Measurements from ENCODE around the gene FBXW11. TPM values are rescaled to one million over a fixed set of nuclear protein-coding genes. Genes with fewer than 3 reads are reported as not detected.

FBXW11 gene
- total and polyA plus RNA-seq, 2 of the 8 experiments (the other 6 are each of a cell fraction or from before 2014, with no cell fraction given) = 45.0 to 75.6 TPM

DNA sequence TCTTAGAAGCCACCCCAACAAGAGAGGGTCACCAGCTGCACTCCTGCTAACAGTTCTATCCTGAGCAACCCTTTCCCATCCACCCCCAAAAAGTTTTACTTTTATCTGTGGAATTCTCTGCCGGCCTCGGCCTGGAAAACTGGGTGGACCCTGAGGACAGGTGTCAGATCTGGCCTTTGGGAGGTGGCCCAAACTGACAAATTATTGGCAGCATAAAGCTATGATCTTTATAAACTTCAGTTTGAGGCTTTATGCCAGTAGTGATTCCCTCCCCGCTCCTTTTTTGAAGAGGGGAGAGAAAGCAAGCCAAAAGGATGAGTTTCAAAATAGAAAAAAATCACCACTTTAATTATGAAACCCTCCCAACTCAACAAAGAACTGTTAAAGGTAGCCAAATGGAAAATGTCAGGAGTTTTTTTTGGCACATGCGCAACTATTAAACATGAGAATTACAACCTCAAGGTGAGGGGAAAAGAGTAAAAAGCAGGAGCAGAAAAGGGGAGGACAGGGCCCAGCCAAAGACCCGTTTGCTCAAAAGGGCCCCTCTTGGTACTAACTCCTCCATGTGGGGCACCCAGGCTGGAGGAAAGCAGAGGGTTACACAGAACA lies 49.4 kb downstream of the FBXW11 start:
- ChIA-PET CTCF (ENCODE audit: partially characterized antibody) (interaction anchor here (0.6 kb wide), 1 partner anchor 18 kb away, joined by 3 read pairs; no protein-coding TSS in a partner anchor), POLR2A (ENCODE audit: partially characterized antibody) (interaction anchor here (0.7 to 1.4 kb wide), 5 partner anchors 12 to 52 kb away, joined by 3 to 4 read pairs (median 4); partner anchors contain the start of gene FBXW11)
- WGBS, 2 experiments (ENCODE audit: extremely low coverage in 1 of 2, insufficient coverage in 1 of 2, insufficient read length in 1 of 2, insufficient replicate concordance in 2 of 2, low coverage in 1 of 2, low lambda C conversion rate in 2 of 2, missing lambda C conversion rate in 1 of 2) = 79% methylated on average over 5 of the region's 5 CpGs; no CpG with 5 or more reads in 1 of the 2 experiments
- no peak for TF ChIP-seq NANOG (IDR thresholded peaks at IDR 0.05; ENCODE audit: insufficient read depth, low read depth, low read length, poor library complexity, severe bottlenecking)
- TF ChIP-seq SP4 (IDR thresholded peaks at IDR 0.05; ENCODE audit: low read length) = no peak
- no peak for TF ChIP-seq RNF2 (IDR thresholded peaks at IDR 0.05; ENCODE audit: borderline replicate concordance, low read depth, low read length, missing control alignments, poor library complexity, severe bottlenecking)
- TF ChIP-seq BRCA1 (IDR thresholded peaks at IDR 0.05; ENCODE audit: low read depth, low read length) = no peak
- TF ChIP-seq TAF1 (IDR thresholded peaks at IDR 0.05; ENCODE audit: low read depth, low read length) = no peak
- no peak for TF ChIP-seq GABPA (IDR thresholded peaks at IDR 0.05; ENCODE audit: borderline replicate concordance, insufficient read depth, low read length)
- TF ChIP-seq, protein P1, sequence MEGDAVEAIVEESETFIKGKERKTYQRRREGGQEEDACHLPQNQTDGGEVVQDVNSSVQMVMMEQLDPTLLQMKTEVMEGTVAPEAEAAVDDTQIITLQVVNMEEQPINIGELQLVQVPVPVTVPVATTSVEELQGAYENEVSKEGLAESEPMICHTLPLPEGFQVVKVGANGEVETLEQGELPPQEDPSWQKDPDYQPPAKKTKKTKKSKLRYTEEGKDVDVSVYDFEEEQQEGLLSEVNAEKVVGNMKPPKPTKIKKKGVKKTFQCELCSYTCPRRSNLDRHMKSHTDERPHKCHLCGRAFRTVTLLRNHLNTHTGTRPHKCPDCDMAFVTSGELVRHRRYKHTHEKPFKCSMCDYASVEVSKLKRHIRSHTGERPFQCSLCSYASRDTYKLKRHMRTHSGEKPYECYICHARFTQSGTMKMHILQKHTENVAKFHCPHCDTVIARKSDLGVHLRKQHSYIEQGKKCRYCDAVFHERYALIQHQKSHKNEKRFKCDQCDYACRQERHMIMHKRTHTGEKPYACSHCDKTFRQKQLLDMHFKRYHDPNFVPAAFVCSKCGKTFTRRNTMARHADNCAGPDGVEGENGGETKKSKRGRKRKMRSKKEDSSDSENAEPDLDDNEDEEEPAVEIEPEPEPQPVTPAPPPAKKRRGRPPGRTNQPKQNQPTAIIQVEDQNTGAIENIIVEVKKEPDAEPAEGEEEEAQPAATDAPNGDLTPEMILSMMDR (IDR thresholded peaks at IDR 0.05; ENCODE audit: control extremely low read depth in 1 of 3, insufficient read depth in 1 of 3, low read depth in 1 of 3, low read length in 3 of 3) = no peak
- no peak for TF ChIP-seq RFX5 (IDR thresholded peaks at IDR 0.05; ENCODE audit: borderline replicate concordance, low read depth, low read length)
- TF ChIP-seq SRF (IDR thresholded peaks at IDR 0.05; ENCODE audit: low read depth, low read length) = no peak
- TF ChIP-seq POLR2AphosphoS5 (IDR thresholded peaks at IDR 0.05; ENCODE audit: low read depth, low read length) = no peak

More for the DNA sequence above, 49.4 kb downstream of the FBXW11 start:
- no peak for DNase-seq (ENCODE audit: low read depth in 1 of 2, low spot score in 2 of 2)
- H3K79me2 ChIP-seq (ENCODE audit: control insufficient read depth in 1 of 2, insufficient read depth in 2 of 2, low read length in 2 of 2) = peaks cover 46 to 99% of the 10 kb centered on the region in 2 experiments
- no peak overlapping the region for H2BK120ac ChIP-seq (replicated peaks; ENCODE audit: low read depth, low read length)
- no peak overlapping the region for H4K5ac ChIP-seq (ENCODE audit: insufficient read length, low read depth, low read length)
- no peak overlapping the region; a peak in 1 of 8 replicates for H3K4me3 ChIP-seq (ENCODE audit: extremely low read depth in 1 of 4, insufficient read depth in 2 of 4, low read depth in 3 of 4, low read length in 4 of 4)
- no peak overlapping the region for H2BK20ac ChIP-seq (ENCODE audit: low read length)
- no peaks in the 10 kb centered on the region for H3K23me2 ChIP-seq (ENCODE audit: low read depth, low read length)
- H4K20me1 ChIP-seq (replicated peaks in 1 of 2; ENCODE audit: control insufficient read depth in 1 of 2, insufficient read depth in 2 of 2, low read length in 2 of 2) = peaks cover 26 to 38% of the 10 kb centered on the region in 2 experiments
- H3K4ac ChIP-seq (replicated peaks; ENCODE audit: insufficient read length, low read depth, low read length) = no peak overlapping the region
- H3K18ac ChIP-seq (ENCODE audit: extremely low read depth, low read length) = no peak overlapping the region
- H2AK5ac ChIP-seq (ENCODE audit: low read depth, low read length) = no peak overlapping the region
- no peak overlapping the region for H3K23ac ChIP-seq (ENCODE audit: insufficient read length)
- 0 out of 2 replicates have a peak overlapping the region, but pooled peaks have one; percentile 12 for H2BK12ac ChIP-seq (ENCODE audit: low read depth, low read length)
- no peak overlapping the region for H3K14ac ChIP-seq (ENCODE audit: insufficient read length)
- no peak overlapping the region for H3K4me2 ChIP-seq (ENCODE audit: insufficient read depth in 1 of 2, low read depth in 2 of 2, low read length in 2 of 2)
- no peak overlapping the region for H3K27ac ChIP-seq (ENCODE audit: low read depth, low read length)
- no peaks in the 10 kb centered on the region for H3K9me3 ChIP-seq (ENCODE audit: insufficient read depth in 2 of 2, low read depth in 1 of 2, low read length in 1 of 2)
- no peak overlapping the region for H4K8ac ChIP-seq (ENCODE audit: extremely low read depth, insufficient read depth, low read length)
- H4K91ac ChIP-seq (replicated peaks; ENCODE audit: insufficient read length, low read length) = no peak overlapping the region
- no peak overlapping the region for H3K9ac ChIP-seq (replicated peaks in 1 of 4; ENCODE audit: extremely low read depth in 1 of 4, low read depth in 3 of 4, low read length in 3 of 4)
- H3K56ac ChIP-seq (replicated peaks; ENCODE audit: insufficient read length, low read depth, low read length) = no peak overlapping the region
- peaks cover 0 to 7% (median 0%) of the 10 kb centered on the region in 4 experiments; a peak in 1 of 8 replicates for H3K36me3 ChIP-seq (ENCODE audit: control insufficient read depth in 2 of 4, insufficient read depth in 4 of 4, low read length in 3 of 4)
- H2AFZ ChIP-seq (ENCODE audit: low read length) = no peak overlapping the region
- peaks cover 8% of the 10 kb centered on the region; the same call in 1 of the 2 replicates for H3K79me1 ChIP-seq (ENCODE audit: low read depth, low read length)
- H3K4me1 ChIP-seq (replicated peaks in 1 of 4; ENCODE audit: control insufficient read depth in 3 of 4, insufficient read depth in 4 of 4, low read length in 3 of 4) = peaks cover 8 to 17% (median 15%) of the 10 kb centered on the region in 4 experiments; a peak in 6 of 7 replicates
- no peak for FAIRE-seq
- H2BK15ac ChIP-seq (ENCODE audit: low read length) = no peak overlapping the region
- H2BK5ac ChIP-seq (ENCODE audit: low read depth, low read length) = no peak overlapping the region; the same call in 1 of the 2 replicates
- H3K27me3 ChIP-seq (replicated peaks in 1 of 4; ENCODE audit: control insufficient read depth in 3 of 4, extremely low read depth in 1 of 4, insufficient read depth in 3 of 4, low read length in 3 of 4) = no peaks in the 10 kb centered on the region

Measured in H1 (cell line).